NCI-H1105 treated with DMSO at 0.1 percent for 48 hours (cell line): ENCODE results near the gene FBXW7.
A peak's percentile ranks its signal among the peaks of the same experiment; 100 is the strongest.

Experiments
- DNase-seq: peaks from one replicate; lab custom pipeline; 2025; lab: John Stamatoyannopoulos, UW

The FBXW7 gene

DNA sequence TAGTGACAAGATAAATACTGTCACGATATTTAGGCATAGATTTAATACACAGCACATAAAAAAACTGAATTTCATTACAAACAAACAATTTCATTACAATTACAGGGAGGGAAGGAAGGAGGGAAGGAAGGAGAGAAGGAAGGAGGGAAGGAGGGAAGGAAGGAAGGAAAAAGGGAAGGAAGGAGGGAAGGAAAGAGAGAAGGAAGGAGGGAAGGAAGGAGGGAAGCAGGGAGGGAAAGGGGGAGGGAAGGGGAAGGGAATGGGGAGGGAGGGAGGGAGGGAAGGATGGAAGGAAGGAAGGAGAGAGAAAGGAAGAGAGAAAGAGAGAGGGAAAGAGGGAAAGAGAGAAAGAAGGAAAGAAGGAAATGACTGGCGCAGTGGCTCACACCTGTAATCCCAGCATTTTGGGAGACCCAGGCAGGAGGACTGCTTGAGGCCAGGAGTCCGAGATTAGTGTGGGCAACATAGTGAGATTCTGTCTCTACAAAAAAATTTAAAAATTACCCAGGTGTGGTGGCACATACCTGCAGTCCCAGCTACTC is 64.6 kb downstream of the FBXW7 start:
- DNase-seq: no peak

DNA sequence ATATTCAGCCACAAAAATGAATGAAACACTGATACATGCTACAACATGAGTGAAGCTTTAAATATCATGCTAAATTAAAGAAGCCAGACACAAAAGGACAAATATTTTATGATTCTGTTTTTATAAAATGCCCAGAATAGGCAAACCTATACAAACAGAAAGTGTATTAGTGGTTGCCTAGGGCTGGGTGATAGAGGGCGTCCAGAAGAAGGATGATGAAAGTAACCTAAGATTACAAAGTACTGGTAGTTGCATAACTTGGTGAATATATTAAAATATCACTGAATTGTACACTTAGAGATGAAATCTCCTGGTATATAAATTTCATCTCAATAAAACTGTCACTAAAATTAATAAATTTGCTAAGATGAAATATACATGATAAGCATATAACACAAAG is 67.5 kb downstream of the FBXW7 start:
- DNase-seq: no peak

DNA sequence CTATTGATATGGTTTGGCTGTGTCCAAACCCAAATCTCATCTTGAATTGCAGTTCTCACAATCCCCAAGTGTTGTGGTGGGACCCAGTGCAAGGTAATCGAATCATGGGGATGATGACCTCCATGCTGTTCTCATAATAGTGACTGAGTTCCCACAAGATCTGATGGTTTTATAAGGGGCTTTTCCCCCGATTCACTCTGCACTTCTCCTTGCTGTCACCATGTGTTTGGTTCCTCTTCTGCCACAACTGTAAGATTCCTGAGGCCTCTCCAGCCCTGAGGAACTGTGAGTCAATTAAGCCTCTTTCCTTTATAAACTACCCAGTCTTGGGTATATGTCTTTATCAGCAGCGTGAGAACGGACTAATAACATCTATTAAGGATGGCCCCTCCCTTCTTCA is 68.8 kb downstream of the FBXW7 start:
- no peak for DNase-seq

DNA sequence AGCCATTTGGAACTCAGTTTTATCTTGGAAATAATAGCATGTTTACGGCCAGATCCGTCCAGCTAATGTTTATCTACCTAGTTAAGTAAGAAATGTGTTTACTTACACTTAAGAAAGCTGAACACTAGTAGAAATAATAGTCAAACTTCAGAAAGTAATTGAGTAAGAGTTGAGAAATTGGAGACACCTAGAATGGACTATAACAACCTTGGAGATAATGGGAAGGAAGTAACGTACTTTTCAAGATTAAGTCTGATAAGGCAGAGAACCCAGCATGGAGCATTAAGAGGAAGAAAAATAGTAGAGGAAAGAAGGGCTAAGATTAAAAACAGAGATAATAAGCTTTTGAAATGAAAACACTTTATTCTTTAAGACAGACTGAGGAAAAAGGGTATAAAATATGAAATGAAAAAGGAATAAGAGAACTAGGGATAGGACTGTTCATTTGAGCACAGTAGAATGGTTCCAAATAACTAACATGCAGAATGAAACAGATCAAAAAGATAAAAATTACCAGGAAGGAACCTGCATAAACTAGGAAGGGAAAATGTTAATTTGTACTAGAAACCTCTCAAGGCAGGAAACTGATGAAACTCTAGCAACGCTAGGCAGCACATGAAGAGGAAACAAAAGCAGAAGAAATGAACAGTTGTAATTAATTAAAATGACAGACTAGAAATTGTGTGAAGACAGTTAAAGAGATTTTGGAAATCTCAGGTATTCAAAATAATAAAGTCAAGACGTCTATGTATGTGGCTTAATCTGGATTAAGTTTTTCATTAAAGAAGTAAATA is 71.7 kb downstream of the FBXW7 start:
- DNase-seq: no peak

DNA sequence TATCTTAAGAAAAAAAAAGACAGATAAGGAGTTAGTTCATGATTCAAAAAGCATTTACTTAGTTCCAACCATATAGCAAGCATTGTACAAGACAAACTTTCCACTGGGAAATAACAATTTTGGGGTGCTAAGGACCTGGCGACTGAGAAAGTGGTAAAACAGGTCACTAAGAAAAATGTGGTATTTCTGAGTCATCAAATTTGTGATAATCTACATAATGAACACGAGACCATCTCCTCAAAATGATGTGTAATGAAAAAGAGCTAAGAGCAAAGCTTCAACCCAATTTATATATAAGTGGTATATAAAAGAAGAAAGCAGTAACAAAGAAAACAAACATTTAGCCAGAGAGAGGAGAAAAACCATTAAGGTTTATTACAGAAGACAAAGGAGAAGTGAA is 72.3 kb downstream of the FBXW7 start:
- DNase-seq: no peak

DNA sequence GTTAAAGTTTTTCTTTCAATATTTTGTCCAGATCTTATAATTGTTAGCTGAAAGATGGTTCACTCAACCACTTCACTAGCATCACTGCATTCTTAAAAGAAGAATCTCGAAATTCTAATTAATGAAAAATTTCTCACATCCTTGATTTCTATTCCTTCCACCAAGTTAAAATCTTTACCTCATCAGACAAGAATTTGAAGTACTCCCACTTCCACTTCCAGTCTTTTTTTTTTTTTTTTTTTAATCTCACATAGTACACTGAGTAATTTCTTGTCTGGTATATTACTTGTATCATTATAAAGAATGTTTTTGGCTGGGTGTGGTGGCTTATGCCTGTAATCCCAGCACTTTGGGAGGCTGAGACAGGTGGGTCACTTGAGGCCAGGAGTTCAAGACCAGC is 73.2 kb downstream of the FBXW7 start:
- DNase-seq: no peak

DNA sequence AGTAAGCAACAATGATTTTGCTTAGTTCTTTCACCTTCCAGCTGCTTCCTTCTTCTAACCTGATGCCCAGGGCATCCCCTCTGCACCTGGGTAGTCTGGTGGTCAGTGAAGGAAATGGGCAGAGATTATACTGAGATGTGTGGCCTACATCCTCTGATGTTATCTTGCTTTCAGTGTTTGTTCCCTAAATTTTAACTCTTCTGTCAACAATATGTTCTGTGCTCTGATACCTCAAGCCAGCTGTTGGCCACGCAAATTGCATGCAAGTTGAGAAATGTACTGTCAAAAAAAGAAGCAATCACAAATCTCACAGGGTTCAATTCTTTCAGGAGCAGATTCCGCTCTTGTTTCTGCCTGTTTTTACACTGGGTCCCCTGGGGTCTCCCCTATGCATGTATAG is 73.8 kb downstream of the FBXW7 start:
- DNase-seq: no peak

DNA sequence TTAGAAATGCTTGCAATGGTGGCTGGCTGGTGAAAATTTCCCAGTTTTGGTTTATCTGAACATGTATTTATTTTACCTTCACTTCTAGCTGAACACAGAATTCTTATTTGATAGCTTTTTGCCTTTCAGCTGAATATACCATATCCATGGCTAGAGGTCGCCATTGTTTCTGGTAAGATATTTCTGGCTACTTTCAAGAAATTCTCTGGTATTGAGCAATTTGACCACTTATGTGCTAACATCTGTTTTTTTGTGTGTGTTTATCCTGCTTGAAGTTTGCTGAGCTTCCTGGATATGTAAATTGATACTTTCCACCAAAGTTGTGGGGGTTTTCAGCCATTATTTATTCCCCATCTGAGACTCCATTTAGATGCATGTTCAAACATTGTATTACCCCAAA is 75.4 kb downstream of the FBXW7 start:
- no peak for DNase-seq

DNA sequence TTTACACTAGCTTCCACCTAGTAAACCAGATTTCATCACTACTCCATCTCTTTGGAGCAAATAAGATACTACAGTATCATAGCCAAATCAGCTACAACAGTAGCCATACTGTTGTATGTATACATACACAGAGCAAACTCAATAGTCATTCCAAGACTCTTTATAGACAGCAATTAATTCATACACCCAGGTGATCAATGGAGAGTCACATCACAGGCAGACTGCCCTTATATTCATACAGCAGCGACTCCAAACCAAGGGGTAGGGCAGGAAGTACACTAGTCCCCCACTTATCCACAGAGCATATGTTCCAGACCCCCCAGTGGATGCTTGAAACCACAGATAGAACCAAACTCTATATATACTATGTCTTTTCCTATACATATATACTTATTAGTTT is 76.6 kb downstream of the FBXW7 start:
- no peak for DNase-seq

DNA sequence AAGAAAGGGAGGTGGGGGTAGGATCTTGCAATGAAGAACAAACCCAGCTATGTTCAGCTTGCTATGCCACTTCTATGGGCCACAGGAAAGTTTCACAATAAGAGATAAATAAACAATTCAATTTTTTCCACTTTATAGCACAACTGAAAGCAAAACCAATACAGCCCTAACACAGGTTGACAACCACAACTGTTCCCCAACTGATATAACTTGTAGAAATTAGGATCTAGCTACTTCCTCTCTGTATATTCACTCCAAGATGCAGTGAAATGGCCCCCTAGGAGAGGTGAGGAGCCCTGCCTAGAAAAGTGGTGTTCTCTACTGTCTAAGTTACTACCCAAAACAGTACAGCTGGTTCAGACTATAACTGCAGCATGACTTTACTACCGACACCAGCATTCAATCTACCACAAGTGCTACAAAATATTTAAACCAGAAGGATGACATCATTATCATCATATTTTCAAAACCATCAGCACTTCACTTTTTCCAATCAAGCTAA is 77.0 kb downstream of the FBXW7 start:
- no peak for DNase-seq

DNA sequence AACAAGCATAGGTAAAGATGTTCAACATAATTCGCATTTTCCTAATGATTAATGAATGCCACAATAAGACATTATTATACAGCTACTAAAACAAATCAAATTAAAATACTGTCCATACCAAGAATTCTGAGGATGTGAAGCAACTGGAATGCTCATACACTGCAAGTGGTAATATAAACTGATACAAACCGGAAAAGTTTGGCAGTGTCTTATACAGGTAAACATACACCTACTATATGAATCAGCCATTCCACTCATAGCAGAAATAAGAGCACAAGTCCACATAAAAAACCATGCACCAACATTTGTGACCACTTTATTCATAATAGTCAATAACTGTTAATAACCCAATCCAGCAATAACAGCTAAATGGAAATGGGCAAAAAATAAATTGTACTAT is 79.3 kb downstream of the FBXW7 start:
- no peak for DNase-seq

DNA sequence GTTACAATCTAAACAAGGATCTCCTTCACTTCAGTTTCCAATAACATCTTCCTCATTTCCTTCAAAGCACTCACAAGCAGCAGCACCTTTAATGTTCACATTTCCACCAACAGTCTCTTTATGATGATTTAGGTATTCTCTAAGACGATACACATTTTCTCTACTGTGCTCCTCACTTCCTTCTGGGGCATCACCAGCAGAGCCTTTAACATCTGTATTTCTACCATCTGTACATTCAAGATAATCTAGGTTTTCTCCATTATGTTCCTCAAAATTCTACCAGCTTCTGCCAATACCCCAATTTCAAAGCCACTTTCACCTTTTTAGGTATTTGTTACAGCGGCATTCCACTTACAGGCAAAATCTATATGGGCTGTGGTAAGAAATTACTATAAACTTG is 80.6 kb downstream of the FBXW7 start:
- DNase-seq: no peak

DNA sequence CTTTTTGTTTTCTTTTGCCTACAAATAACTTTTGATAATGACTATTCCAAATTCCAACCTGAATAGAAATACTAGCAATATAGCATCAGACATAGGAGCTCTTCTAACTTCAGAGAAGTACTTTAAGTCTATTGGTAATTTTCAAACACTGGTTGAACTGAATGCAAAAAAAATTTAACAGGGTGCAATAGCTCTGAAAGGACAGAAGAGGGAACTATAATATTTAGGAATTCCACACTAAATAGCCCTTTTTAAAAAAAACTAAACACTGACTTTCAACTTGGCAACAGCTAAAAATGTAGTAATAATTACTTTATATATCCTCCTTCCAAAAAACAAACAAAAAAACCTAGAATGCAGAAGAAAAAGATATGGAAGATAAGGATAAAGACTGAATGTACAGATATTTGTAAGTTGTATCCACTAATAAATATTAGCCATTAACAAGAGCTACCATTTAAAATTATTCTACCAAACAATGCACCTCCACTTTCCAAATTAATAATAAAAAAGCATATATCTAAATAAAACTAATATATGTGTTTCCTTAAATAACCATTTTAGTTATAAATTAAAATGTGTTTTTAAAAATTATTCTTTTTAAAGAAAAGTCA is 81.4 kb downstream of the FBXW7 start:
- DNase-seq: peak; percentile 14

DNA sequence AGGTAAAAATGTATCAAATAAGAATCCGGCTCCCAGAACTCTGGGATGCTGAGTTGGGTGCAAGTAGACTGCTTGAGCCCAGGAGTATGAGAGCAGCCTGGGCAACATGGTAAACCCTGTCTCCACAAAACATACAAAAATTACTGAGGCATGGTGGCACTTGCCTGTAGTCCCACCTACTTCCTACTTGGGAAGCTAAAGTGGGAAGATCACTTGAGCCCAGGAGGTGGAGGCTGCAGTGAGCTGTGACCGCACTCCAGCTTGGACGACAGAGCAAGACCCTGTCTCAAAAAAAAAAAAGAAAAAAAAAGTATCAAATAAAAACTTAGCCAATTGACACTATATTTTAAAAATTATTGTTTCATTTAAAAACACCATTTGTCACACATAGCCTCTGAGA is 84.4 kb downstream of the FBXW7 start:
- DNase-seq: no peak

DNA sequence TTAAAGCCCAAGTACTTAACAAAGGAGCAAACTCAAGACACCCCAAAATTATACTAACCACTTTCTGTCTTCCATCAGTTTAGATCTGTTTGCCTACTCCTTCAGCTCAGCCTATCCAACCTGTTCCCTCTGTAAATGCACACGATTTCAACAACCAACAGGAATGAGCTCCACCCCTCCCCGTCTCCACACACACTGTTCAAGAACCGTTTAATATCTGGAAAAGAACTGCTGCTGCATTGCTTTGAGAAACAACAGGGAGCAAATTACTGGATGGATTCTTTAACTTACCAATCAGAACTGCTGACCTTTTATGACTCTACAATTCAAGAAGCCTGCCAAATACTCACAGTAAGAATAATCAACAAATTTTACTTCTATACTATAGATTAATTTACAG is 87.0 kb downstream of the FBXW7 start:
- DNase-seq: no peak

DNA sequence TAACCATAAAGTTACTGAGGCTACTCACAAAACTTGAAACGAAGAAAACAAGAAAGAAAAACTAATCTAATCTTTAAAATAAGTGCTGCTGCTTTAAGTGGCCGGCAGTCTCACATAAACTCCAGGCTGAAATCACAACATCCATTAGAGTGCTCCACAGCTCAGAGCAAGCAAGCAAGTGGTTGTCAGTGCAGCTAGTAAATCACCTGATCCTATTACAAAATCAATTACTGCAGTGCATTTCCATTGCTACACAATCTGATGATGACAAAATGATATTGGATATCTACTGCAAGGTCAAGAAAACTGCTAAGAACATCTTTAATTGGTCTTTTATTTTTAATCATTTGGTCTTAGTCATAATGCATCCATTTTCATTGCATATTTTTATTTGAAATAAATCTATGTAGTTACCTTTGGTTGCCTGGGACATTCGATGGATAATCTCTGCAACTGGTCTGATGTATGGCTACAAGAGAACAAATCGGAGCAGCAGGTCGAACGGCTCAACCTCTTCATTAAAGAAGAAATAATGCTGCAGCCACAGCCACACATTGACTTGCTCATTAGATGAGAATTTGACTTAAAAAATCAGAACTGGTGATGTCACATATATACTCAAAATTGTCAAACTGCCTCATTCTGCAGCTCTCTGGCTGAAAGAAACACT is 87.7 kb downstream of the FBXW7 start:
- DNase-seq: no peak

DNA sequence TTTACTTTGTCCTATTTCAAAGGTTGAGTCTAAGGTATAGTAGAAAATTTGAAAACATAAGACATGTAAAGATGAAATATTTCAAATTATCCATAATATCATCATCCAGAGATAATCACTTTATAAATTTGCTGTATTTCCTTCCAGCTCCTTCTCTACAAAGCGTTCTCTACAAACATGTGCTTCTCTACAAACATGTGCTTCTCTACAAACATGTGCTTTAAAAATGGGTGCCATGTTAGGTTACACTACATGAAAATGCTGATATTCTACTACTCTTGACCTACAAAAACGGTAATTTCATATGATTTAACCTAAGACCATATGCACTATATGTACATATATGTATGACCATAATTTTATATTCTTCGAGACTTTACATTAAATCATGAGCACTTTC is 92.0 kb downstream of the FBXW7 start:
- no peak for DNase-seq

DNA sequence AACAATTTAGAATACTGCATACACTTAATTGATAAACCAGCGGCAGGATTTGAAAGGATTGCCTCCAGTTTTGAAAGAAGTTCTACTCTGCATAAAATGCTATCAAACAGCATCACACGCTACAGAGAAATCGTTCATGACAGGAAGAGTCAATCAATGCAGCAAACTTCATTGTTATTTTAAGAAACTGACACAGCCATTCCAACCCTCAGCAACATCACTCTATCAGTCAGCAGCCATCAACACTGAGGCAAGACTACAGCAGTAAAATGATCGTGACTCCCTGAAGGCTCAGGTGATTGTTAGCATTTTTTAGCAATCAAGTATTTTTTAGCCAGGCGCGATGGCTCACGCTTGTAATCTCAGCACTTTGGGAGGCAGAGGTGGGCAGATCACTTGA is 98.3 kb downstream of the FBXW7 start:
- DNase-seq: no peak

DNA sequence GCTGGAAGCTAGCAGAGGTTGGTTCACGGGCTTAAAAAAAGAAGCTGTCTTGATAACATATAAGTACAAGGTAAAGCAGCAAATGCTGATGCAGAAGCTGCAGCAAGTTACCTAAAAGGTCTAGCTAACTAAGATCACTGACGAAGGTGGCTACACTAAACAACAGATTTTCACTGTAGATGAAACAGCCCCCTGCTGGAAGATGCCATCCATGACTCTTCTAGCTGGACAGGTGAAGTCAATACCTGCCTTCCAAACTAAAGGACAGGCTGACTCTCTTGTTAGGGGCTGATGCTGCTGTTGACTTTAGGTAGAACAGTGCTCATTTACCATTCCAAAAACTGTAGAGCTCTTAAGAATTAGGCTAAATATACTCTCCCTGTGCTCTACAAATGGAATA is 99.5 kb downstream of the FBXW7 start:
- no peak for DNase-seq

DNA sequence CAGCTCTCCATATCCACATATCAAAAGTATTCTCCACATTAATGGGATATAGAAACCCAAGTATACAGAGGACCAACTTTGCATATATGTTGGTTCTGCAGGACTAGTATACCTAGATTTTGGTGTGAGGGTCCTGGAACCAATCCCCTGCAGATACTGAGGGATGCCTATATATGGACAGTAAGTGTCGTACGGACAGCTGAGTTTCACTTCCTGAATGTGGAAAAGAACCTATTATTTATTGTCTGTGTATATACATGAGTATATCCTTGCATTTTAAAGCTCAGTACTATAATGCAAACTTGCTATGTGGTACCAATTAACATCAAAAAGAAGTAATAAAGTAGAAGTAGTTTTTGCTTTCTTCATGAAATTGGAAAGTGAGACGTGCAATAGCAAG is 101.9 kb downstream of the FBXW7 start:
- no peak for DNase-seq

DNA sequence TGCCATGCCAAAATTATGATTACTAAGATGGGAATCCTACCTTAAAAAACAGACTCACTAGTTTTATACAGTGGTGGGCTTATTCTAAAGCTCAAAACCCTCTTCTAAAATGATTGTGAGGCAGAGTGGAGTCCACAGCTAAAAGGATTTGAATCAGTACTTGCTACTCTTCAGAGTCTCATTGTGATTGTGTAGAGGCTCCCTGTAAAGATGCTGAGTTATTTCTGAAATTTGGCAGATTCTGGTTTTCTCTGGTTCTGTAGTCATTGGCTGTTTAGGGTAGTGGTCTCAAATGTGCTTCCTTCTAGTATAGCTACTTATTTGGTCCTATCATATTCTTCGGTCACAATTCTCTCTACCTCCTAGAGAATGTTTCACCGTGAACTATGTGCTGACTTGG is 104.1 kb downstream of the FBXW7 start:
- DNase-seq: no peak

DNA sequence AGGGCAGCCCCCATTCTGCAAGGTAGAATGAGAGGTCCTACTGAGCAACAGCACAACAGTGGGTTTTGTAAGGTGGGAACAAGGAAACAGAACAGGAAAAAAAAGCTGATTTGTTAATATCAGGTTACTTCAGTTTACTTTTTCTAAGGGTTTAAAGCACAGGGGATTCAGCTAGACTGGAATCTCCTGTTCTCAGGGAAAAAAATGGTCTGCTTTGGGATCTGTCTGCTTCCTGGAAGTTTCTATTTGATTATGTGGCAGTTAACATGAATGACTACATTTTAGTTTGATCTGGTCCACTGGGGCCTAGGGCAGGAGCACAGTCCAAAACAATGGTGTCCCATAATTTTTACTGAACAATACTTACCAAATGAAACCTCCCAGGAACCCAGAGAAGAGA is 104.6 kb downstream of the FBXW7 start:
- no peak for DNase-seq

DNA sequence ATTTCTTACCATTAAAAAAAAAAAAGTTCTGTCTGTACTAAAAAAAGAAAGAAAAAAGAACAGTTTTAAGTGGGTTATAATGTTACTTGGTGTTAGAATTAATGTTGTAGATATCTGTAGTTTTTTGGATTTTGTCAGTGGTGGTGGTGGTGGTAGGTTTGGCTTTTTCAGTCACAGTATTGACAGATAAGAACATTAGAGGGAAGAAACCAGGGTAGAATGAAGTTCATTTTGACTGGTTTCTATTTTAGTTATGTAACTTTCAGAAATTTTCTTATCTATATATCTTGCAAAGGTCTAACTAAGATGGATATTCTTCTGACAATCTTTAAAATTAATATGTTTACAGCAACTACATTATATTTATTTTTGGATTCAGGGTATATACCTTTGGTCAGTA is 105.4 kb downstream of the FBXW7 start:
- DNase-seq: no peak
